GM12878 (cell line): ENCODE measurements around the gene SLC24A3. TPM values are rescaled to one million over a fixed set of nuclear protein-coding genes. Genes with fewer than 3 reads are reported as not detected.

ENCODE experiments used
- ATAC-seq: fragments of 200-7000 bp; cut with Tn5 transposase; 3 replicates; pipeline ENCODE4 v1.9.1; 2020; ENCODE audit warnings: mild to moderate bottlenecking, moderate library complexity
- BruUV-seq: library from RNA; stranded (reverse); fragments of 400-500 nt; replicated peaks from 2 replicates; lab custom pipeline; 2021; lab: Mats Ljungman, UMichigan
- CTCF ChIA-PET: fragments of 300-600 bp; sonication (Branson Sonifier 250); formaldehyde crosslinking; extraction: SDS; loops from one replicate; lab custom pipeline; 2021; ENCODE audit warnings: inconsistent platforms; lab: Yijun Ruan, JAX
- POLR2A ChIA-PET: fragments of 350-600 bp; formaldehyde crosslinking; extraction: SDS; loops from one replicate; lab custom pipeline; 2021; ENCODE audit warnings: inconsistent platforms; lab: Charles Lee
- RAD21 ChIA-PET: fragments of 300-600 bp; sonication (Branson Sonifier 250); formaldehyde crosslinking; loops from one replicate; lab custom pipeline; 2023; ENCODE audit warnings: antibody characterized with exemption; ENCODE audit not compliant: unreplicated experiment; lab: Charles Lee
- SMC1A ChIA-PET: fragments of 300-600 bp; sonication (Branson Sonifier 250); formaldehyde crosslinking; loops from one replicate; lab custom pipeline; 2023; ENCODE audit not compliant: unreplicated experiment, uncharacterized antibody; lab: Charles Lee
- DNase-seq: peaks from one replicate; pipeline ENCODE4 v3.0.0-alpha.2; 2011; ENCODE audit warnings: low read depth, low spot score
- FAIRE-seq: peaks from 3 replicates; lab custom pipeline; 2011; peaks lifted over from hg19 to GRCh38; lab: Jason Lieb, UNC
- H2AFZ ChIP-seq: 2 replicates; pipeline ENCODE4 v1.6.0; 2011; ENCODE audit warnings: low read depth, low read length, control low read depth; ENCODE audit not compliant: control insufficient read depth
- H3K27ac ChIP-seq: 2 replicates; pipeline ENCODE4 v1.5.1; 2011; ENCODE audit warnings: control low read depth; ENCODE audit not compliant: control insufficient read depth, insufficient read depth
- H3K27me3 ChIP-seq, 2 experiments: replicated peaks in 1 of 2; 2 replicates each; pipeline versions ENCODE4 v1.6.0 to v1.6.1; 2011; ENCODE audit warnings: low read length in 1 of 2; ENCODE audit not compliant: control insufficient read depth in 2 of 2, insufficient read depth in 2 of 2
- H3K36me3 ChIP-seq, 2 experiments: 2 replicates each; pipeline ENCODE4 v1.5.1; 2011; ENCODE audit warnings: low read length in 1 of 2; ENCODE audit not compliant: control insufficient read depth in 2 of 2, insufficient read depth in 2 of 2
- H3K4me1 ChIP-seq: 2 replicates; pipeline ENCODE4 v1.6.1; 2011; ENCODE audit warnings: mild to moderate bottlenecking, low read length, moderate library complexity, mixed read lengths; ENCODE audit not compliant: control insufficient read depth, insufficient read depth
- H3K4me2 ChIP-seq: 2 replicates; pipeline ENCODE4 v1.6.0; 2011; ENCODE audit warnings: control low read depth; ENCODE audit not compliant: control insufficient read depth, insufficient read depth
- H3K4me3 ChIP-seq: fragments of 200-600 bp; sonication (generic); 2 replicates; pipeline ENCODE4 v1.5.1; 2016
- H3K79me2 ChIP-seq: 2 replicates; pipeline ENCODE4 v1.6.0; 2011; ENCODE audit warnings: low read length; ENCODE audit not compliant: control insufficient read depth, insufficient read depth
- H3K9ac ChIP-seq: 2 replicates; pipeline ENCODE4 v1.8.0; 2011; ENCODE audit warnings: low read length, control low read depth, mixed read lengths; ENCODE audit not compliant: control insufficient read depth, insufficient read depth
- H3K9me3 ChIP-seq: replicated peaks from 3 replicates; pipeline ENCODE4 v1.5.1; 2011; ENCODE audit warnings: mild to moderate bottlenecking, low read length; ENCODE audit not compliant: control insufficient read depth, insufficient read depth
- H4K20me1 ChIP-seq: 2 replicates; pipeline ENCODE4 v1.6.0; 2011; ENCODE audit not compliant: control insufficient read depth, insufficient read depth
- BCL3 ChIP-seq: IDR thresholded peaks from 2 replicates; pipeline ENCODE4 v1.6.1; 2011; ENCODE audit warnings: borderline replicate concordance, low read depth, mild to moderate bottlenecking, moderate library complexity, low read length; ENCODE audit not compliant: insufficient read depth, poor library complexity, severe bottlenecking
- BCLAF1 ChIP-seq: fragments of 450-650 bp; IDR thresholded peaks from 2 replicates; pipeline ENCODE4 v1.6.1; 2017; ENCODE audit warnings: antibody characterized with exemption, mild to moderate bottlenecking, moderate library complexity
- BMI1 ChIP-seq: fragments of 450-650 bp; IDR thresholded peaks from 2 replicates; pipeline ENCODE4 v1.6.1; 2016; ENCODE audit warnings: mild to moderate bottlenecking, moderate library complexity, borderline replicate concordance
- CBX3 ChIP-seq: fragments of 200-600 bp; sonication (generic); IDR thresholded peaks from 2 replicates; pipeline ENCODE4 v1.6.1; 2016; ENCODE audit warnings: low read depth, borderline replicate concordance
- CHD2 ChIP-seq: IDR thresholded peaks from 2 replicates; pipeline ENCODE4 v1.6.1; 2011; ENCODE audit warnings: low read depth, low read length, improper control_type of control experiment, borderline replicate concordance
- FOS ChIP-seq: IDR thresholded peaks from 3 replicates; pipeline ENCODE4 v1.6.1; 2011; ENCODE audit warnings: borderline replicate concordance; ENCODE audit not compliant: insufficient read length; ENCODE audit errors: extremely low read depth
- HSF1 ChIP-seq: fragments of 150-350 bp; IDR thresholded peaks from 2 replicates; pipeline ENCODE4 v1.6.1; 2014; ENCODE audit warnings: mild to moderate bottlenecking, low read depth, low read length
- MYB ChIP-seq: fragments of 150-350 bp; IDR thresholded peaks from 2 replicates; pipeline ENCODE4 v1.6.1; 2014; ENCODE audit warnings: mild to moderate bottlenecking, low read depth, low read length, borderline replicate concordance
- NBN ChIP-seq: fragments of 450-650 bp; IDR thresholded peaks from 2 replicates; pipeline ENCODE4 v1.6.1; 2016
- NFIC ChIP-seq: IDR thresholded peaks from 2 replicates; pipeline ENCODE4 v1.6.1; 2012; ENCODE audit warnings: low read depth, mild to moderate bottlenecking, inconsistent platforms, low read length, moderate library complexity
- NFXL1 ChIP-seq: fragments of 450-650 bp; IDR thresholded peaks from 2 replicates; pipeline ENCODE4 v1.6.1; 2017; ENCODE audit warnings: antibody characterized with exemption, mild to moderate bottlenecking, borderline replicate concordance
- NR2C2 ChIP-seq: IDR thresholded peaks from 2 replicates; pipeline ENCODE4 v1.6.1; 2011; ENCODE audit warnings: borderline replicate concordance, low read depth; ENCODE audit not compliant: control insufficient read depth, insufficient read length
- PAX5 ChIP-seq: IDR thresholded peaks from 2 replicates; pipeline ENCODE4 v1.6.1; 2011; ENCODE audit warnings: low read depth, low read length, borderline replicate concordance
- SMAD1 ChIP-seq: fragments of 450-650 bp; IDR thresholded peaks from 2 replicates; pipeline ENCODE4 v1.6.1; 2018; ENCODE audit warnings: mild to moderate bottlenecking, low read depth; ENCODE audit not compliant: partially characterized antibody
- STAT3 ChIP-seq: IDR thresholded peaks from 2 replicates; pipeline ENCODE4 v1.6.1; 2011; ENCODE audit warnings: low read depth, low read length, improper control_type of control experiment
- ZNF207 ChIP-seq: fragments of 450-650 bp; IDR thresholded peaks from 2 replicates; pipeline ENCODE4 v1.6.1; 2014; ENCODE audit warnings: antibody characterized with exemption, mild to moderate bottlenecking, borderline replicate concordance
- WGBS: methylation state at CpG from one replicate; pipeline ENCODE4 v1.1.6; 2016; ENCODE audit warnings: low lambda C conversion rate; ENCODE audit not compliant: insufficient replicate concordance, insufficient coverage; ENCODE audit errors: missing lambda C conversion rate; 5-methylcytosine and 5-hydroxymethylcytosine counted together
- in situ Hi-C: fragments of 300-500 bp; cut with MboI; formaldehyde crosslinking; loops from 9 replicates; pipeline ENCODE4 v1.14.3; 2018; ENCODE audit warnings: mixed read lengths
- intact Hi-C: fragments of 100-400 bp; cut with micrococcal nuclease; formaldehyde crosslinking; loops from one replicate; pipeline ENCODE4 v1.14.2; 2022; ENCODE audit not compliant: unreplicated experiment
- polyA plus RNA-seq, 11 experiments: library from polyadenylated mRNA; depleted of rRNA in 4 of 11; unstranded in 6 of 11; stranded (reverse) in 5 of 11; fragments of >200 nt; fragmentation: Nextera tagmentation in 4 of 11; fragmentation: Illumina TruSeq in 1 of 11; extraction: Ambion mirVana in 4 of 11; extraction: Trizol in 1 of 11; gene quantifications; 1 replicate in 1 of 11; 2 replicates in 10 of 11; pipeline versions ENCODE4 v1.2.1 to v1.2.3, GENCODE V29; 2011 to 2016; ENCODE audit warnings: inconsistent platforms in 2 of 11, missing spikeins in 2 of 11, low read depth in 1 of 11
- total RNA-seq, 4 experiments: library from RNA; depleted of rRNA in 3 of 4; stranded (reverse); fragments of >200 nt in 3 of 4; fragmentation: Illumina TruSeq in 1 of 4; extraction: Trizol in 1 of 4; gene quantifications; 2 replicates each; pipeline versions ENCODE4 v1.2.1 to v1.2.3, GENCODE V29; 2013 to 2021

SLC24A3 gene
- total and polyA plus RNA-seq, 10 of the 15 experiments (the other 5 are each of a cell fraction or from before 2014, with no cell fraction given), result 0.04 TPM; not detected in 9

- no peak overlapping the region for H3K4me2 ChIP-seq
- no peak overlapping the region for H2AFZ ChIP-seq
- in situ Hi-C loops (no loop called here), intact Hi-C loops (no loop called here)
- H3K9me3 ChIP-seq, result no peaks in the 10 kb centered on the region
- SMC1A ChIA-PET, result no interaction called here
- H3K36me3 ChIP-seq, result no peaks in the 10 kb centered on the region
- H3K27me3 ChIP-seq, result no peaks in the 10 kb centered on the region
- POLR2A ChIA-PET, result no interaction called here
- H3K4me3 ChIP-seq, result no peak overlapping the region
- CTCF ChIA-PET, result interaction anchor here (0.6 to 0.8 kb wide), 2 partner anchors 9 to 11 kb away, joined by 3 read pairs; no protein-coding TSS in a partner anchor
- no peaks in the 10 kb centered on the region for H4K20me1 ChIP-seq
- DNase-seq (no peak), ATAC-seq (no peak), FAIRE-seq (no peak)
- H3K79me2 ChIP-seq, result no peaks in the 10 kb centered on the region
- H3K27ac ChIP-seq, result no peak overlapping the region
- H3K9ac ChIP-seq, result no peak overlapping the region
- no peaks in the 10 kb centered on the region for H3K4me1 ChIP-seq
- RAD21 ChIA-PET, result no interaction called here
- BruUV-seq, result no TSS peak
- 0% methylated on average over 3 of the region's 3 CpGs for WGBS
- no peak for TF ChIP-seq MYB
- no peak for TF ChIP-seq CBX3
- no peak for TF ChIP-seq NBN
- no peak for TF ChIP-seq NFXL1
- TF ChIP-seq STAT3, result no peak
- no peak for TF ChIP-seq NFIC
- TF ChIP-seq FOS, result no peak
- no peak for TF ChIP-seq BCLAF1
- TF ChIP-seq BCL3, result no peak
- no peak for TF ChIP-seq CHD2
- TF ChIP-seq ZNF207, result no peak
- no peak for TF ChIP-seq NR2C2
- no peak for TF ChIP-seq HSF1
- no peak for TF ChIP-seq SMAD1
- no peak for TF ChIP-seq BMI1
- TF ChIP-seq PAX5, result no peak
Measured at GRCh38 chr20:19396460-19397081, 184.1 kb downstream of the SLC24A3 start.
